ENCODE results near the gene MISFA. TPM values are rescaled to one million over a fixed set of nuclear protein-coding genes. Genes with fewer than 3 reads are reported as not detected.

Gene MISFA
- total and polyA plus RNA-seq, 11 donors = 0.93 to 11.1 (median 7.8) TPM

GRCh38 chr11:18567081-18567480 is 32.5 kb upstream of the MISFA start:
- ATAC-seq = no peak
- Histone ChIP-seq H3K27me3 (no peaks in the 10 kb centered on the region), H3K4me1 (no peaks in the 10 kb centered on the region), H3K9me3 (no peaks in the 10 kb centered on the region), H3K4me3 (no peak overlapping the region), H3K36me3 (peaks cover 0 to 99% (median 80%) of the 10 kb centered on the region in 9 donors), H3K27ac (no peak overlapping the region)
- intact Hi-C loops (cut with DNase I) = no loop called here
- no peak for TF ChIP-seq CTCF (IDR thresholded peaks at IDR 0.05)
- no peak for TF ChIP-seq POLR2A (IDR thresholded peaks at IDR 0.05)
- whole genome bisulfite sequencing, 4 donors = 95 to 98% (median 97%) methylated on average over 3 of the region's 3 CpGs
- DNase-seq = no peak

GRCh38 chr11:18575361-18575760 is 24.2 kb upstream of the MISFA start:
- peaks cover 0 to 5% (median 0%) of the 10 kb centered on the region in 12 donors for H3K4me1 ChIP-seq
- intact Hi-C loops (cut with DNase I) = no loop called here
- ATAC-seq (no peak), DNase-seq (no peak)
- no peak overlapping the region for H3K4me3 ChIP-seq
- no peaks in the 10 kb centered on the region for H3K9me3 ChIP-seq
- peaks cover 0 to 90% (median 81%) of the 10 kb centered on the region in 9 donors for H3K36me3 ChIP-seq
- WGBS, 4 donors = 66 to 80% (median 75%) methylated on average over 1 of the region's 1 CpG
- H3K27ac ChIP-seq = no peak overlapping the region
- TF ChIP-seq POLR2A (IDR thresholded peaks at IDR 0.05) = no peak
- no peak for TF ChIP-seq CTCF (IDR thresholded peaks at IDR 0.05)
- H3K27me3 ChIP-seq = no peaks in the 10 kb centered on the region

- DNase-seq = no peak
- TF ChIP-seq POLR2A (IDR thresholded peaks at IDR 0.05) (no peak), CTCF (IDR thresholded peaks at IDR 0.05) (no peak)
- H3K27ac ChIP-seq = no peak overlapping the region
- WGBS, 4 donors = 84 to 91% (median 89%) methylated on average over 14 of the region's 14 CpGs
- no peaks in the 10 kb centered on the region for H3K9me3 ChIP-seq
- H3K27me3 ChIP-seq = no peaks in the 10 kb centered on the region
- peaks cover 0 to 56% (median 49%) of the 10 kb centered on the region in 9 donors for H3K36me3 ChIP-seq
- H3K4me1 ChIP-seq = peaks cover 0 to 5% (median 0%) of the 10 kb centered on the region in 12 donors
- no peak overlapping the region for H3K4me3 ChIP-seq
- ATAC-seq = no peak
- intact Hi-C loops (cut with DNase I) = no loop called here
Measured at GRCh38 chr11:18578975-18579598, 20.5 kb upstream of the MISFA start.

- Histone ChIP-seq H3K9me3 (no peaks in the 10 kb centered on the region), H3K27me3 (no peaks in the 10 kb centered on the region), H3K36me3 (peaks cover 0 to 50% (median 38%) of the 10 kb centered on the region in 9 donors), H3K4me3 (no peak overlapping the region), H3K4me1 (peaks cover 0 to 5% (median 0%) of the 10 kb centered on the region in 12 donors), H3K27ac (no peak overlapping the region)
- WGBS, 4 donors = 77 to 82% (median 80%) methylated on average over 2 of the region's 2 CpGs
- intact Hi-C loops (cut with DNase I) = loop anchor here in 1 of 10 donors (10.0 kb wide), 1 partner anchor 55 kb away; the partner anchor contains the start of gene SPTY2D1
- no peak for ATAC-seq
- TF ChIP-seq CTCF (IDR thresholded peaks at IDR 0.05) (no peak), POLR2A (IDR thresholded peaks at IDR 0.05) (no peak)
- DNase-seq = no peak
Measured at GRCh38 chr11:18580113-18580766, 19.3 kb upstream of the MISFA start.
